GM18508 (cell line): ENCODE data around the gene FBXO2.

Experiments
- ATAC-seq: cut with Tn5 transposase; IDR thresholded peaks from one replicate; pipeline ENCODE4 v1.9.1; 2021; ENCODE audit warnings: moderate number of reproducible peaks; ENCODE audit not compliant: insufficient read depth, unreplicated experiment

Gene FBXO2

GRCh38 chr1:11682799-11683198 is 28.6 kb upstream of the FBXO2 start:
- ATAC-seq: no peak

GRCh38 chr1:11682287-11682771 is 28.1 kb upstream of the FBXO2 start:
- no peak for ATAC-seq

DNA sequence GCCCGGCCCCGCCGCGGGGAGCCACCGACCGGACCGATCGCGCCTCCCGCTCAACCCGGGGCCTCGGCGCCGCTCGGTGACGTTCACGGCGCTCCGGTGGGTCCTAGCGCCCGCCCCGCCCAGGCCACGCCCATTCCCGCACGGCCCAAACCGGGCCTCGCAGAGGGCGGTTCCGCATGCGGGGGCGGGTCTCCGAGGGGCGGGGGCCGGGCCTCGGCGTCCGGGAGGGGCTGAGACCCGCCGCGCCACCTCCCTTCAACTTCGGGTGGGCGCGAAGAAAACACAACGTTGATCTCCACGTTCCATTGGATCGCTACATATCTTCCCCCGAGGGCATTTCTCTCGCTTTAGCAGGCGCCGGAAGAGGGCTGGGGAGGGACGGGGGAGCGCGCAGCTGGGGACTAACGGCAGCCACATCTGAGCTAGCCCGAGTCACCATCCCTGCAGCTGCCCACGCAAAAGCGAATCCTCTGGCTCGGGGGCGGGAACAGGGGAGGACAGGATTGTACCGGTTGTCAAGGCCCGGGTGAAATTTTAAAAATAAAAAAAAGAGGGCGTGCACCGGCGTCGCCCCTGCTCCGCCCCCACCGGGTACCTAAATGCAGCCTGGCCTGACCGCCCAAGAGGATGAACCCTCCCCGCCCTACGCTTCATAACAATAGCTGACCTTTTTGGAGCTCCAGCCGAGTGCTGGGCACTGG is 27.0 kb upstream of the FBXO2 start, which contains the start of gene MAD2L2:
TSS of gene MAD2L2 (minus strand) at position 78 of the 701 bp plus-strand sequence. CDS start 547 bp downstream, outside the sequence.
- no peak for ATAC-seq

DNA sequence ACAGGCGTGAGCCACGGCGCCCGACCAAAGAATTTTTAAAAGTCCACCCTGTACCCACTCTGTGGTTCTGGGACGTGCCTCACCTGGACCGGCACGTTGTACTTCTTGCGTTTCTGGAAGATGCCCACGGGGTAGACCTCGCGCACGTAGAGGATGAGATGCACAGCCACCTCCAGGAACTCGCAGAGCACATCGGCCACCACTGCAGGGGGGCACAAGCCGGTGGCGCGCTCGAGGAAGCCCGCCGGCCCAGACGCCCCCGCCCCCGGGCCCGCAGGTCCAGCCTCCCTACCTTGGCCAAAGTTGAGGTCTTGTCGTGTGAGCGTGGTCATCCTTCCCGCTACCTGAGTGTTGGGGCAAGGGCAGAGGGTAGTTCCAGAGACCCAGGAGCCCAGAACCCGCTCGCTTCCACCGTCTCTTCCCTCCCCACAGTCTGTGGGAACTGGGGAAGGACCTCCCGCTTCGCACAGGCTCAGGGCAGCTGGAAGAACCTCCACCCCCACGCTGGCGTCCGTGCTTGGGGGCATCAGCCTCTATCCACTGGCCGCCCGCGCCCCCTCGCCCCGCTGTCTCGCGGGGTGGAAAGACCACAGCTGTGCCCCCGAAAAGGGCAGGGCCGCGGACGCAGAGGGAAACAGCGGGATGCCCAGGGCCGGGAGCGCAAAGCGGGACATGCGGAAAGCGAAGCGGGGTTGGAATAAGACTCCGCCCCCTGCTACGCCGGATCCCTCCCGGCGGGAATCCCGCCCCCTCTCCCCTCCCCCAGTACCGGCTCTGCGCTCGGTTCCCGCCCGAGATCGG is 26.2 kb upstream of the FBXO2 start:
- no peak for ATAC-seq

- ATAC-seq: no peak
Measured at GRCh38 chr1:11678442-11678841, 24.2 kb upstream of the FBXO2 start.

DNA sequence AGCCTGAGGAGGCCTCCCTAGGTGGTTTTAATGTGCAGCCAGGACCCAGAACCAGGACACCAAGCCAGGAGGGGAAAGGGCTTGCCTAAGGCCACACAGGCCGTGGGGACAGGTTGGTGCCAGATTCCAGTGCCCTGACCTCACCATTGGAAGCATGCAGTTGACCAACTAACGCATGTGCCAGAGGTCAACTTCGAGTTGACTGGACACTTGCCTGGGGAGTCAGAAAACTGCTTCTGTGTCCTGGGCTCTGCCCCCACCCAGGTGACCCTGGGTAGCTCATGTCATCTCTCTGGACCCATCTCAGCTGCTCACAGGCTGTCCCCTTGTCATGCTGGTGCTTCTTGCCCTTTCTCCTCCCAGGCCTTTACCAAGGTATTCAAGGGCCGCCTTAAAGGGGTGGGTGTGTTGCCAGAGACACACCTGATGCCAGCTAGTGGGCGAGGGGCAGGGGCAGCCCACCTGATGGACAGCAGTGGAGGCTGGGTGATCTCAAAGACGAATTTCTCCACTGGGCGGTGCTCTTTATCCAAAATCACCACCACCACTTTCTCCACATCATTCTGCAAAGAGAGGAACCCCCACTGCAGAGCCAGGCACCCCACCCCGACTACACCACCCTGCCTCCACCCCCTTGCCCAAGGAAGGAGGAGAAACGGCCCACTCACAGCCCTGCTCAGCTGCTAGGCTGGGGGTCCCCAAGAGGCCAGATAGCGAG is 22.3 kb upstream of the FBXO2 start:
- no peak for ATAC-seq

DNA sequence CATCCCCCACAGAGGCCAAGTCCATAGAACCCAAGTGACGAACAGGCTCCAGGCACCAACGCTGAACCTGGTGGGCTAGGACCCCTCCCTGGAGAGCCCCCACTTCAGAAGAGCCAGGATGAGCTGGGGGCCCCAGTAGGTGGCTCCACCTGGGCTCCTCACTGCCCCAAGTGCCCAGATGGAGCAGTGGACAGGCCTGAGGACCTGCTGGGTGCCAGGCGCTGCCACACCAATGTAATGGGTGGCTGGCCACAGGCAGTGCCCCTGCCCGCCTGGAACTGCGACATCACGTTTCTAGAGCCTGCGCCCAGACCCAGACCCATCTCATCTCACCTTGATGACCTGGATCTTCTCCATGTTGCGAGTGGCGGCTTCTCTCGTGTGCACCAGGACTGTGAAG is 21.1 kb upstream of the FBXO2 start:
- ATAC-seq: no peak

DNA sequence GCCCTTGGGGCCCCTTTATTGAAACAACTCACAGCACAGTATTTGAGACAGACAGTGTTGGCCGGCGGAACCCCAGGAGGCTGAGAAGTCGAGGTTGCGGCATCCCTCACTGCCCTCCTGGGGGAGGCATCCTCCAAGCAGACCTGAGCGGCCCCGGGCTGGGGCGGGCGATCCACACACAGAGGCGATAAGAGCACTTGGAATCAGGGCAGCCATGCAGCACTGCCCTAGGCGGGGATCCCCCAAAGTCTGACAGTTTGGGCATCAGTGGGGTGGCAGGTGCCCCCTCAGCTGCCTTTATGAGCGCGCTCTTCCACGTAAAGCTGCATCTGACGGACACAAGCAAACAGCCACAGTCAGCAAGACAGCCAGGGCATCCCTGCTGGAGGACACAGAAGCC is 20.3 kb upstream of the FBXO2 start:
- no peak for ATAC-seq

DNA sequence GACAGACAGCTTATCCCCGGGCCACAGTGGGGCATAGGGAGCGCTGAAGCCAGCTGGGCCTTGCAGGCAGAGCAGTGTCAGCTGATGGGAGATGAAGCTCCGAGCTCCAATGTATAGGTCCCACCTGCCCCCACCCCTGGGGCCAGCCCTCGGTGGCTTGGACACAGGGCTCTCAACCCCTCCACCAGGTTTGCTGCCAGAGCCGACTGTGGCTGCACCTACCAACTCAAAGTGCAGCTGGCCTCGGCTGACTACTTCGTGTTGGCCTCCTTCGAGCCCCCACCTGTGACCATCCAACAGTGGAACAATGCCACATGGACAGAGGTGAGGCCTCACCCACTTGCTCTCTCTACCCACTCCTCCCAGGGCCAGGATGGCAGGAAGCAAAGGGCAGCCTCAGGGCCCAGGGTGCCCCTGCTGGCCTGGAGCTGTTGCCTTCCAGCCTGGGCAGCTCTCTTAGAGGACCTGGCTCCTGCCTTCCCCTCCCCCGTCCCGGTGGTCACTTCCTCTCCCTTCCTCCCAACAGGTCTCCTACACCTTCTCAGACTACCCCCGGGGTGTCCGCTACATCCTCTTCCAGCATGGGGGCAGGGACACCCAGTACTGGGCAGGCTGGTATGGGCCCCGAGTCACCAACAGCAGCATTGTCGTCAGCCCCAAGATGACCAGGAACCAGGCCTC is 19.0 kb upstream of the FBXO2 start:
- ATAC-seq: no peak

DNA sequence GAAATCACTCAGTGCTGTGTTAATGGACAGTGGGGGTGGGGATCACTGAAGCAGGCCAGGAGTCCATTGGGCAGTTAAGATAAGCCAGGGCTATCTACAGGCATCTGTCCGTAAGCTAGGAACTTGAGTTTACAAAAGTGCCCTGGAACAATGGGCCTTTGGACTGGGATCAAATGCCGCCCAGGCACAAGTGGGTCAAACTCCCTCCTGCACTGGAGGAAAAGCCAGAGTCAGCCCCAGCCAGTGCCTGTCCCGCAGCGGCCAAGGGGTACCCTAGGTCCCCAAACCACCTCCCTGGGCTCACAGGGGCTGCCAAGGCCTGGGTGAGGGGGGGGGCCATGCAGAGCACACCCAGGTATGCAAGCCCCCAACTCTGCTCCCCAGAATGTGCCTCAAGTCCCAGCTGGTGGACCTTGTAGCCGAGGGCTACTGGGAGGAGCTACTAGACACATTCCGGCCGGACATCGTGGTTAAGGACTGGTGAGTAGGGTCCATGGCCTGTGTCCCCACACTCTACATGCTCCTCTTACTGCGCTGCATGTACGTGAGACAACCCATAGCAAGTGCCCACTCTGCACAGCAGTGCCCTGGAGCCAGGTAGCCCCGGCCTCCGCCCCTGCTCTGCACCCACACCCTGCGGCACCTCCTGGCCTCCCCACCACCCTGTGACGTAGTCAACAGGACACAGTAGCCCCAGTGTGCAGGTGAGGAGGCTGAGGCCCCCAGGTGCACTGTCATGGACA is 17.5 kb upstream of the FBXO2 start:
- no peak for ATAC-seq

GRCh38 chr1:11671205-11671543 is 16.9 kb upstream of the FBXO2 start:
- no peak for ATAC-seq

DNA sequence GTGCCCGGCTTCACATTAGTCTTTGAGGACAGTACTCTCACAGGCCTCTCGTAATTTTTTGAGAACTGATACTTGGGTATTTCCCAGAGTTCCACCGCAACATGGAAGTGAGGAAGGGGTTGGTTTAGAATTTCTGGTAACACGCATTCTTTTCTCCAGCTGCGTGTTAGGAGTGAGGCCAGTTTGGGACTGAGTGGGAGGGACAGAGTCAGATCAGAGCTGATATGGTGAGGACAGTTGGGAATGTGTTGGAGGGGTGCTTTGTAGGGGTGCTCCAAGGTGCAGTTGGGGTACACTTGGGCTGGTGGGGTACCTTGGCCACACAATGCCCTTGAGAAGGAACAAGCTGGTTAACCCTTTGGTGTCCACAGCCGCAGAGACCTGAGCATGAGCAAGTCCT is 16.5 kb upstream of the FBXO2 start:
- ATAC-seq: no peak

DNA sequence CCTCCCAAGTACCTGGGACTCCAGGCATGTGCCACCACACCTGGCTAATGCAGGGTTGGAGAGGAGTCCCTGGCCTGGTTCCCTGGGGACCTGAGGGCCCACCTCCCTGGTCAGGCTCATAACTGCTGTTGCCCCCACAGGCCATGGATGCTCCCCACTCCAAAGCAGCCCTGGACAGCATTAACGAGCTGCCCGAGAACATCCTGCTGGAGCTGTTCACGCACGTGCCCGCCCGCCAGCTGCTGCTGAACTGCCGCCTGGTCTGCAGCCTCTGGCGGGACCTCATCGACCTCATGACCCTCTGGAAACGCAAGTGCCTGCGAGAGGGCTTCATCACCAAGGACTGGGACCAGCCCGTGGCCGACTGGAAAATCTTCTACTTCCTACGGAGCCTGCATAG is 14.3 kb upstream of the FBXO2 start:
- no peak for ATAC-seq

- no peak for ATAC-seq
Measured at GRCh38 chr1:11664336-11665065, 10.3 kb upstream of the FBXO2 start.

- no peak for ATAC-seq
Measured at GRCh38 chr1:11661103-11661502, 6.9 kb upstream of the FBXO2 start.

DNA sequence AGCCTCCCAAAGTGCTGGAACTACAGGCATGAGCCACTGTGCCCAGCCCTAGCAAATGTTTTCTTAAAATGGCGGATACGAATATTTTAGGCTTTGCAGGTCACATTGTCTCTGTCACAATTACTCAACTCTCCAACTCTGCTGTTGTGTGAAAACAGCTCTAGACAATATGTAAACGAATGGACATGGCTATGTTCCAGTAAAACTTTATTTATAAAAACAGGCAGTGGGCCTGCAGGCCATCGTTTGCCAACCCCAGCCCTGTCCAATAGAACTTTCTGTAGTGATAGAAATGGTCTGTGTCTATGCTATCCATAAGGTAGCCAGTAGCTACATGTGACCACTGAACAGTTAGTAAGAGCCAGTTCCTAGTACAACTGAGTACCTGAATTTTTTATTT is 5.5 kb upstream of the FBXO2 start:
- ATAC-seq: no peak

DNA sequence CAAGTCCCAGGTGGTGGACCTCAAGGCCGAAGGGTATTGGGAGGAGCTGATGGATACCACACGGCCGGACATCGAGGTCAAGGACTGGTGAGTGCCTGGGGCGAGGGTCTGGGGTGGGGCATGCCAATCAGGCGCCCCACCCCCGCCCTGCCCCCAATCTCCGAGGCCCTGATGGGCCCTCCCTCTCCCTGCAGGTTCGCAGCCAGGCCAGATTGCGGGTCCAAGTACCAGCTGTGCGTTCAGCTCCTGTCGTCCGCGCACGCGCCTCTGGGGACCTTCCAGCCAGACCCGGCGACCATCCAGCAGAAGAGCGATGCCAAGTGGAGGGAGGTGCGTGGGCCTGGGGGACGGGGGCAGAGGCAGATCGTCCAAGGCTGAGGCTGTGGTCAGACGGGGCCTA is 4.3 kb upstream of the FBXO2 start:
- no peak for ATAC-seq

DNA sequence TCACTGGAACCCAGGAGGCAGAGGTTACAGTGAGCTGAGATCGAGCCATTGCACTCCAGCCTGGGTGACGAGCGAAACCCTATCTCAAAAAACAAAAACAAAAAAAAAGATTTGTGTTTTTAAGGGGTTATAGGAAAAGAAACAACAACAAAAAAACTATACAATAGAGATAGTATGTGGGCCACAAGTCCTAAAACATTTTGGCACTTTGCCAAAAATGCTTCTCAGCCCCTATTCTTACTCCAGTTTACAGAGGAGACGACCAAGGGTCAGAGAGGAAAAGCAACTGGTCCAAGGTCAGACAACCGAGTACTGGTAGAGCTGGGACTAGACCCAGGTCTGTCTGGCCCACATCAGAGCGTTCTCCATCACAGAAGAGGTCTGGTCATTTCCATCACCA is 3.4 kb upstream of the FBXO2 start:
- no peak for ATAC-seq
